SKM-1 treated with dmso at 0.1 percent for 144 hours (cell line): ENCODE measurements around the gene ZNF138.

Experiments used
- DNase-seq: peaks from one replicate; lab custom pipeline; 2025; ENCODE audit not compliant: unreplicated experiment; lab: John Stamatoyannopoulos, UW

ZNF138 gene

DNA sequence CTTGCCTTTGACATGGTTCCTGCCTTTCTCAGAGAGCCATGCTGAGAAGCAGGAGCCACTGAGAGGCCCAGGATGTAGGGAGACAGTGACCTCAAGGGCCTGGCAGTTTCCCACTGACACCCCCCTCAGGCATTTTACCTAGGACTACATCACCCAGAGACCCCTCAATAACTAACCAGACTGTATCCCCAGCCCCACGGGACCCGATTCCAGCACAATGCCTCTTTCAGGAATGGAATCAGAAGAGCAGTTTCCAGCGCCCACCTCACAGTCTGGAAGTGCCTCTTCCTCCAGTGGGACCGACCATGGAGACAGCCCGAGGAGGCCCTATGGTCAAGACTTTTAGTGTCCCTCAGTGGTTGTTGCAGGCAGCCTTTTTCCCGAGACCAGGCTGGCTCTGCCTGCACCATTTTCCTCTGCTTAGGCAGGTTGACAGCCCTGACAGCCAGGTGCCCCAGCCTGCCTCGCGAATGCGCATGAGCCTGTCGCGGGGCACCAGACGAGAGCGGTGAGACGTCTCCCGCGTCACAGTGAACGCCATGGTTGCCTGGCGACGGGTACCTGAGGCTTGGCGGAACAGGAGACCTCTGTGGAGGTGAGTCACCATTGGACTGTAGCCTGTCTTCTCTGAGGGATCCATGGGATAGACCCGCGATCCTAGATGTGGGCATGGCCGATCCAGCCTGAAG, 80.5 kb downstream of the ZNF138 start:
- no peak for DNase-seq

DNA sequence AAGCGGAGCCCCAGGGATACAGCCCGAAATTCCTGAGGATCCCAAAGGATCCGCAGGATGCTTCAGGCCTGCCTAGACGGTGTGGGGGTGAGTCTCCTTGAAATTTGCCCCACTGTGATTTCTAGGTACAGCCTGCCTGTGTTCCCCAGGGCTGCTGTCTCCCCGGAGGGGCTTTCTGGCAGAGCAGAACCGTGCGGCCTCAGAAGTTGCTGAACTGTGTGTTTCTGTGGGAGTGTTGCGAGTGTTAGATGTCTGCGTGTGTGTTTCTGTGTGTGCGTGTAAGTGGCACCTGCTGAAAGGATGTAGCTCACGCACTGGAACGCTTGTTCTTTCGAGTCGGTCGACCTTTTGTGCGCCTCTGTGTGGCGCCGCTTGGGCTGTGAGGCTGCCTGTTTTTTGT, 81.0 kb downstream of the ZNF138 start:
- no peak for DNase-seq

DNA sequence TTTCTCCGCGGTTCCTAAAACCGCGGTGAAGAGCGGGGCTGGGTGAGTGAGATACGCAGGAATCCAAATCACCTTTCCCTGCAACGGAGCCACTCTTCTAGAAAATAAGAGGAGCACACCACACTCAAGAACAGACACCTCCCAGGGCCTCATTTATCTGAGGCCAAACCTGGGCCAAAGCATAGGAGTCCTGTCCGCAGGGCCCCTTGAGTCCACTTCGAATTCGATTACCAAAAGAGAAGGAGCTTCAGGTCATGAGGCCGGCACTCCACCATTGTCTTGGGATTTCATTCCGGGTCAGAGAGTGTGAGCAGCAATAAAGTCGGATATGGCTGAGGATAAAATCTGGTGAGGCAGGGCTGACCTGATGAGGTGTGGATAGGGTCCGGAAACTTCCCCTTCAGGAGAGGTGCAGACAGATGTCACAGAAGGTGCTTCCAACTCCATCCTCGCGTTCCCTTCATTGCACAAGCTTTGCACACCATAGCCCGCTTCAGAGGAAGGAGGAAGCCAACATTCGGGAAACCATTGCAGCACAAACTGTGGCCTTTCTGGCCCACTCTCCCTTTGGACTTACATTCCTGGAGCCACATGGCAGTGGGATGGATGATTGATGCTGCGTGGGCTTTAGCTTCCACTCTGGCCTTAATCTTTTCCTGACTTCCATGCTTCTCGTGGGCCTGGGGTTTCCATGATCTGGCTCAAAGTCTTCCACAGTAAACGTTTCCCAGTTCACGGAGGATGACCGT, 81.6 kb downstream of the ZNF138 start:
- no peak for DNase-seq

DNA sequence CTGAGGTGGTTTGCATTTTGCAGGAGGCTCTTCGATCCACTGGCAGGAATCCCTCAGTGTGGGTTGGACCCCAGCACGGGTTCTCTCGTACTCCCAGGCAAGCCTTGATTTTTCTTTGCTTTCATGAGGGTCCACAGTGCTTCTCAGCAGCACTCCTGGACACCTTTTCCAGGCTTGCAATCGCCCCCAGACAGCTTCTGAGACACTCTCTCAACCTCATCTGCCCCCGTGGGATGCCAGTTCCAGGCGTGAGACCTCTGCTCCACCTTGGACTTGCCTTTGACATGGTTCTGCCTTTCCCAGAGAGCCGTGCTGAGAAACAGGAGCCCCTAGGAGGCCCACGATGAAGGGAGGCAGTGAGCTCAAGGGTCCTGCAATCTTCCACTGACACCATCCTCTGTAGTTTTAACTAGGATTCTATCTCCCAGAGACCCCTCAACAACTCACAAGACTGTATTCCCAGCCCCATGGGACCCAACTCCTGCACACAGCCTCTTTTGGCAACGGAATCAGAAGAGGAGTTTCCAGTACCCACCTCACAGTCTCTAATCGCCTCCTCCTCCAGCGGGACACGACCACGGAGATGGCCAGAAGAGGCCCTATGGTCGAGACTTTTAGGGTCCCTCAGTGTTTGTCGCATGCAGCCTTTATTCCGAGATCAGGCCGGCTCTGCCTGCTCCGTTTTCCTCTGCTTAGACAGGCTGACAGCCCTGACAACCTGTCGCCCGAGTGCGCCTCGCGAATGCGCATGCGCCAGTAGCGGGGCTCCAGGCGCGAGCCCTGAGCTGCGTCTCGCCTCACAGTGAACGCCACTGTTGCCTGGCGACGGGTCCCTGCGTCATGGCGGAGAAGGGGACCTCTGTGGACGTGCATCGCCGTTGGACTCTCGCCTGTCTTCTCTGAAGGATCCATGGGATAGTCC, 82.8 kb downstream of the ZNF138 start:
- no peak for DNase-seq

DNA sequence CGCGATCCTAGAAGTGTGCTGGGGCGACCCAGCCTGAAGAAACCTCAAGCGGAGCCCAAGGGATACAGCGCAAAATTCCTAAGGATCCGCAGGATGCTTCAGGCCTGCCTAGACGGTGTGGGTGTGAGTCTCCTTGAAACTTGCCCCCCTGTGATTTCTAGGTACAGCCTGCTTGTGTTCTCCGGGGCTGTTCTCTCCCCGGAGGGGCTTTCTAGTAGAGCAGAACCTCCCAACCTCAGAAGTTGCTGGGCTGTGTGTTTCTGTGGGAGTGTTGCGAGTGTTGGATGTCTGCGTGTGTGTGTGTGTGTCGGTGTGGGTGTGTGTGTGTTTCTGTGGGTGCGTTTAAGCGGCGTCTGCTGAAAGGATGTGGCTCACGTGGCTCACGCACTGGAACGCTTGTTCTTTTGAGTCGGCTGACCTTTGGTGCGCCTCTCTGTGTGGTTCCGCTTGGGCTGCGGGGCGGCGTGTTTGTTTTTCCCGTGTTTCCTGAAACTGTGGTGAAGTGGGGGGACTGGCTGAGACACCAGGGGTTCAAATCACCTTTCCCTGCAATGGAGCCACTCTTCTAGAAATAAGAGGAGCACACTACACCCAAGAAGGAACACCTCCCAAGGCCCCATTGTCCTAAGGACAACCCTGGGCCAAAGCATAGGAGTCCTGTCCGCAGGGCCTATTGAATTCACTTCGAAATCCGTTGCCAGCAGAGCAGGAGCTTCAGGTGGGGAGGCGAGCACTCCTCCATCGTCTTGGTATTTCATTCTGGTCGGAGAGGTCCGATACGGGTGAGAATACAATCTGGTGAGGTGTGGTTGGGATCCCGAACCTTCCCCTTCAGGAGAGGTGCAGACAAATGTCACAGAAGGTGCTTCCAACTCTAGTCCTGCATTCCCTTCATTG, 83.7 kb downstream of the ZNF138 start:
- DNase-seq: no peak

DNA sequence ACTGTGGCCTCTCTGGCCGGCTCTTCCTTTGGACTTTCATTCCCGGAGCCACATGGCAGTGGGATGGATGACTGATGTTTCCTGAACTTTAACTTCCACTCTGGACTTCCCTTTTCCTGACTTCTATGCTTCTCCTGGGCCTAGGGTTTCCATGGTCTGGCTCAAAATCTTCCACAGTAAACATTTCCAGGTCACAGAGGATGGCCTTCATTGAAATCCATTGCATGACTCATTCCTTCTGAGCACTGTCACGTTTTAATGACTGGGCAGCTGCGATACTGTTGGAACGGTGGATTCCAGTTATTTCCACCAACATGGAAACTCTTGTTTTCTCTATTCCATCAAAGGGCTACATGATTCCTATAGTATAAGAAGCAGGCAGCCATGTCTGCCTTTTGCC, 84.5 kb downstream of the ZNF138 start:
- DNase-seq: no peak

DNA sequence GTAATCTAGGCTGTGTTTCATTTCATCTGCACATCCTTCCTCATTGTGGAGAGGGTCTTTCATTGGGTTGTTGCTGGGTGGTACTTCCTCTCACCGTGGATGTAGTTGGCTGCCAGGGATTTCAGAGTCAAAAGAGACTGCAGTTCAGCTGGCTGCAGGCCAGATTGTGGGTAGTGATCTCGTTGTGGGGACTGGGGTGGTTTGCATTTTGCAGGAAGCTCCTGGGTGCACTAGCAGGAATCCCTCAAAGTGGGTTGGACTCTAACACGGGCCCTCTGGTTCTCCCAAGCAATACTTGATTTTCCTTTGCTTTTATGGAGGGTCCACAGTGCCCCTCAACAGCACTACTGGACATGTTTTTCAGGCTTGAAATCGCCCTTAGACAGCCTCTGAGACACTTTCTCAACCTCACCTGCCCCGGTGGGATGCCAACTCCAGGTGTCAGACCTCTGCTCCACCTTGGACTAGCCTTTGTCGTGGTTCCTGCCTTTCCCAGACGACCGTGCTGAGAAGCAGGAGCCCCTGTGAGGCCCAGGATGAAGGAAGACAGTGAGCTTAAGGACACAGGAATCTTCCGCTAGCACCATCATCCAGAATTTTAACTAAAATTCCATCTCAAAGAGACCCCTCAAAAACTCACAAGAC, 85.0 kb downstream of the ZNF138 start:
- DNase-seq: no peak

DNA sequence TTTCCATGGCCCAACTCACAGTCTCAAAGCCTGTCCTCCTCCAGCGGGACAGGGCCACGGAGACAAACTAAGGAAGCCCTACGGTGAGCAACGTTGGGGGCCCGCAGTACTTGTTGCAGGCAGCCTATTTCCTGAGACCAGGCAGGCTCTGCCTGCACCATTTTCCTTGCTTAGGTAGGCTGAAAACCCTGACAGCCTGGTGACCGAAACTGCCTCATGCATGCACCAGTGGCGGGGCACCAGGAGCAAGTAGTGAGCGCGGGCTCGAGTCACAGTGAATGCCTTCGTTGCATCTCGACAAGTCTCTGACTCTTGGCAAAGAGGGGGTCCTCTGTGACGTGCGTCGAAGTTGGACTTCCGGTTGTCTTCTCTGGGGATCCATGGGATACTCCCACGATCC, 85.6 kb downstream of the ZNF138 start:
- no peak for DNase-seq

DNA sequence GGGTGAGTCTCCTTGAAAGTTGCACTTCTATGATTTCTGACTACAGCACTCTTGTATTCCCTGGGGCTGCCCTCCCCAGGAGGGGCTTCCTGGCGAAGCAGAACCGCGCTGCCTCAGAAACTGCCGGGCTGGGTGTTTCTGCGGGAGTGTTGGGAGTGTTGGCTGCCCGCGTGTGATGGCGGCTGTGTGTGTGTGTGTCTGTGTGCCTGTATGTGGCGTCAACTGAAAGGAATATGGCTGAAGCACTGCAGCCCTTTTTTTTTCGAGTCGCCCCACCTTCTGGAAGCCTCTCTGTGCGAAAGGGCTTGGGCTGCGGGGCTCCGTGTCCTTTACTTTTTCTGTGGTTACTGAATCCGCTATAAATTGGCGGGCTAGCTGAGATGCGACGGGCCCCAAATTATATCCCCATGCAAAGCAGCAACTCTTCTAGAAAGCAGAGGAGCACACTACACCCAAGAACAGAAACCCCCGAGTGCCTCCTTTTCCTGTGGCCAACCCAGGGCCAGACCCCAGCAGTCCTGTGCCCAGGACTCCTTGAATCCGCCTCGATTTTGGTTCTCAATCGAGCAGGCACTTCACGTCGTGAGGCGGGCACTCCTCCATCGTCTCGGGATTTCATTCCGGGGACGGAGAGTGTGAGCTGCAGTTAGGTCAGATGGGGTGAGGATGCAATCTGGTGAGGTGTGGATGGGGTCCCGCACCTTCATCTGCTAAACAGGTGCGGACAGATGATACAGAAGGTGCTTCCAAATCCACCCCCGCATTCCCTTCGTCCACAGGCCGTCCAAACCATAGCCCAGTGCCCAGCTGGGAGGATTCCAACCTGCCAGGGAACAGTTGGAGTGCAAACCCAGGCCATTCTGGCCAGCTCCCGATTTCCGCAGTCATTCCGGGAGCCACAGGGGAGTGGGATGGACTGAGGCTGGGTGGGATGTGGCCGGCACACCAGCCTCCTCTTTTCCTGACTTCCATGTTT, 86.4 kb downstream of the ZNF138 start:
- no peak for DNase-seq

DNA sequence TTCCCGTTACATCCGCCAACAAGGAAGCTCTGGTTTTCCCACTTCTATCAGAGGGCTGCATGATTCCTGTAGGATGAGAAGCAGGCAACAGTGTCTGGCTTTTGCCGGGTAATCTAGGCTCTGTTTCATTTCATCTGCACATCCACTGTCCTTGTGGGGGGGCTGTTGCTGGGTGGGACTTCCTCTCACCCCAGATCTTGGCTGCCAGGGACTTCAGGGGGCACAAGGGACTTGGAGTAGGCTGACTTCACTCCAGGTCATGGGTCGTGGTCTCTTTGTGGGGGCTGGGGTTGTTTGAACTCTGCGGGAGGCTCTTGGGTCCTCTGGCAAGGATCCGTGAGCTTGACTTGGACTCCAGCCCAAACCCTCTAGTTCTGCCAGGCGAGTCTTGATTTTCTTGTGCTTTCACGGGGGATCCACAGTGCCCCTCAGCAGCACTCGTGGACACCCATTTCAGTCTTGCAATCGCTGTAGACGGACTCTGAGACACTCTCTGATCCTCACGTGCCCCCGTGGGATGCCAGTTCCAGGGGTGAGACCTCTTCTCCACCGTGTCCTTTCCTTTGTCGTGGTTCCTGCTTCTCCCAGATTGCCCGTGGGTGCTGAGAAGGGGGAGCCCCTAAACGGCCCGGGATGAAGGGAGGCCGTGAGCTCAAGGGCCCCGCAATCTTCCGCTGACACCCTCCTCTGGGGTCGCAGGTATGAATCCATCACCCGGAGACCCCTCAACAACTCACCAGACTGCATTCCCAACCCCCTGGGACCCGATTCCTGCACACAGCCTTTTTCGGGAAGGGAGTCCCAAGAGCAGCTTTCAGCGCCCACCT, 87.4 kb downstream of the ZNF138 start:
- no peak for DNase-seq

DNA sequence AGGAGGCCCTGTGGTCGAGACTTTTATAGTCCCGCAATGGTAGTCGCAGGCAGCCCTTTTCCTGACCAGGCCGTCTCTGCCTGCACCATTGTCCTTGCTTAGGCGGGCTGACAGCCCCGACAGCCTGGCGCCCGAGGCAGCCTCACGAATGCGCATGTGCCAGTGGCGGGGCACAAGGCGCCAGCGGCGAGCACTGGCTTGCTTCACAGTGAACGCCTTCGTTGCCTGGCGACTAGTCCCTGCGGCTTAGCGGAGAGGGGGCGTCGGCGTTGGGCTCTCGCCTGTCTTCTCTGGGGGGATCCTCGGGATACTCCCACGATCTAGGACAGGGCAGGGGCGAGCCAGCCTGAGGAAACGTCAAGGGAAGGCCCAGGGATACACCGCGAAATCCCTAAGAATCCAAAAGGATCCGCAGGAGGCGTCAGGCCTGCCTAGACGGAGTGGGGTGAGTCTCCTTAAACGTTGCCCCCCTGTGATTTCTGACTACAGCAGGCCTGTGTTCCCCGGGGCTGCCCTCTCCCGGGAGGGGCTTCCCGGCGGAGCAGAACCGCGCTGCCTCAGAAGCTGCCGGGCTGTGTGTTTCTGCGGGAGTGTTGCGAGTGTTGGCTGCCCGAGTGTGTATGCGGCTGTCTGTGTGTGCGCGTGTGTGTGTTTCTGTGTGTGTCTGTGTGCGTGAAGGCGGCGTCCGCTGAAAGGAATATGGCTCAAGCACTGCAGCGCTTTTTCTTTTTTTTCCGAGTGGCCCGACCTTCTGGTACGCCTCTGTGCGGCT, 88.3 kb downstream of the ZNF138 start:
- no peak for DNase-seq
